Measurements from ENCODE around the gene ACOXL.
A peak's percentile ranks its signal among the peaks of the same experiment; 100 is the strongest.
"Not testable (repeated sequence)": the region's sequence is repeated elsewhere in the genome, so short reads cannot be mapped to it uniquely, and the experiment has no call there.

The ACOXL gene

GRCh38 chr2:110933420-110933819 lies 201.0 kb downstream of the ACOXL start:
- DNase-seq = no peak

- DNase-seq = no peak
These were observed 202.6 kb downstream of the ACOXL start for GRCh38 chr2:110934948-110935347.

- DNase-seq = no peak
These were observed 208.1 kb downstream of the ACOXL start for GRCh38 chr2:110940376-110940910.

- DNase-seq = no peak
These were observed 208.9 kb downstream of the ACOXL start for GRCh38 chr2:110941226-110941625.

- DNase-seq = no peak
These were observed 210.8 kb downstream of the ACOXL start for GRCh38 chr2:110943070-110943634.

GRCh38 chr2:110946902-110947301 lies 214.5 kb downstream of the ACOXL start:
- peak; percentile 5 for DNase-seq

GRCh38 chr2:110948027-110948674 lies 215.8 kb downstream of the ACOXL start:
- DNase-seq = no peak

- no peak for DNase-seq
These were observed 217.9 kb downstream of the ACOXL start for GRCh38 chr2:110950281-110950680.

GRCh38 chr2:110955045-110955444 lies 222.7 kb downstream of the ACOXL start:
- DNase-seq = no peak

- no peak for DNase-seq
These were observed 223.2 kb downstream of the ACOXL start for GRCh38 chr2:110955556-110955955.

GRCh38 chr2:110957293-110957692 lies 224.9 kb downstream of the ACOXL start:
- DNase-seq = no peak

GRCh38 chr2:110958346-110959119 lies 226.2 kb downstream of the ACOXL start:
- DNase-seq = no peak

- DNase-seq = no peak
These were observed 226.8 kb downstream of the ACOXL start for GRCh38 chr2:110959198-110959597.

GRCh38 chr2:110960281-110960680 lies 227.9 kb downstream of the ACOXL start:
- no peak for DNase-seq

GRCh38 chr2:110960954-110961353 lies 228.6 kb downstream of the ACOXL start:
- DNase-seq = no peak

GRCh38 chr2:110961643-110962042 lies 229.3 kb downstream of the ACOXL start:
- not testable (repeated sequence) for DNase-seq

GRCh38 chr2:110969696-110970095 lies 237.3 kb downstream of the ACOXL start:
- DNase-seq = no peak

GRCh38 chr2:110970201-110970600 lies 237.8 kb downstream of the ACOXL start:
- no peak for DNase-seq

GRCh38 chr2:110971811-110972210 lies 239.4 kb downstream of the ACOXL start:
- no peak for DNase-seq

GRCh38 chr2:110973262-110973661 lies 240.9 kb downstream of the ACOXL start:
- no peak for DNase-seq

- no peak for DNase-seq
These were observed 245.0 kb downstream of the ACOXL start for GRCh38 chr2:110977403-110977802.

- no peak for DNase-seq
These were observed 245.8 kb downstream of the ACOXL start for GRCh38 chr2:110978148-110978547.

GRCh38 chr2:110978756-110979470 lies 246.5 kb downstream of the ACOXL start:
- DNase-seq = no peak
